NCI-H774 (cell line): Measurements from ENCODE around the gene OR10A3.
"Not testable (repeated sequence)": the region's sequence is repeated elsewhere in the genome, so short reads cannot be mapped to it uniquely, and the experiment has no call there.

Experiments
- DNase-seq: peaks from one replicate; lab custom pipeline; 2025; lab: John Stamatoyannopoulos, UW

The OR10A3 gene, protein sequence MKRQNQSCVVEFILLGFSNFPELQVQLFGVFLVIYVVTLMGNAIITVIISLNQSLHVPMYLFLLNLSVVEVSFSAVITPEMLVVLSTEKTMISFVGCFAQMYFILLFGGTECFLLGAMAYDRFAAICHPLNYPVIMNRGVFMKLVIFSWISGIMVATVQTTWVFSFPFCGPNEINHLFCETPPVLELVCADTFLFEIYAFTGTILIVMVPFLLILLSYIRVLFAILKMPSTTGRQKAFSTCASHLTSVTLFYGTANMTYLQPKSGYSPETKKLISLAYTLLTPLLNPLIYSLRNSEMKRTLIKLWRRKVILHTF

DNA sequence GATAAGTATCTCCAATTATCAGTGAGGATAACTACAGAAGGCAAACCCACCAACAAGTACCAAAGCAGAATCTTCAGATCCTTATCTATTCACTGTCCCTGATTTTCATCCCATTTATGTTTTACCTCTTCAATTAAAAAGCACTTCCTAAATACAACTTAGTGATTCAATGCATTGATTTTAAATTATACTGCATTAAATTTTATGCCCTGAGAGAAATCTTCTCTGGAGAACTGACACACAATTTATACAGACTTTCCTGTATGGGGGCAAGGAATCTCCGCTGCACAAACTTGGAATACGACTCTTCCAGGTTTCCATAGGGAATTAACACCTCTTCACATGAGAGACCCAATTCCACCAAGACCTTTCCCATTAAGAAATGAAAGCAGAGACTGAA, at the start of gene OR10A3:
Gene OR10A3, minus strand, starts transcription at position 101 of the 400 bp plus-strand sequence. CDS start 2,188 bp downstream, outside the sequence.
- DNase-seq = no peak

DNA sequence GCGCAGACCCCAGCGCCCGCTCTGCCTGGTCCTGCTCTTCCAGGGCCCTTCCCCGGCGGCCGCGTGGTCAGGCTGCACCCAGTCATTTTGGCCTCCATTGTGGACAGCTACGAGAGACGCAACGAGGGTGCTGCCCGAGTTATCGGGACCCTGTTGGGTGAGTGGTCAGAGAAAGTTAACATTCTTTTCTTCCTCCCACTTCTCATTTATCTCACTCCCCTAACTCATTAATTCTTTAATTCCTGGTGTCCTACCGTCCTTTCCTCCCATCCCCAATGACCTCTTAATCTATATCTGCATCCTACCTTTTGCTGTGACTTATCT, 46.0 kb upstream of the OR10A3 start:
- not testable (repeated sequence) for DNase-seq

- peak; percentile 98 for DNase-seq
Measured at GRCh38 chr11:7986768-7987559, 45.5 kb upstream of the OR10A3 start, which contains the start of gene EIF3F. EIF3F (plus strand) TSS chr11:7987337; CDS start chr11:7987353, 16 bp downstream.

DNA sequence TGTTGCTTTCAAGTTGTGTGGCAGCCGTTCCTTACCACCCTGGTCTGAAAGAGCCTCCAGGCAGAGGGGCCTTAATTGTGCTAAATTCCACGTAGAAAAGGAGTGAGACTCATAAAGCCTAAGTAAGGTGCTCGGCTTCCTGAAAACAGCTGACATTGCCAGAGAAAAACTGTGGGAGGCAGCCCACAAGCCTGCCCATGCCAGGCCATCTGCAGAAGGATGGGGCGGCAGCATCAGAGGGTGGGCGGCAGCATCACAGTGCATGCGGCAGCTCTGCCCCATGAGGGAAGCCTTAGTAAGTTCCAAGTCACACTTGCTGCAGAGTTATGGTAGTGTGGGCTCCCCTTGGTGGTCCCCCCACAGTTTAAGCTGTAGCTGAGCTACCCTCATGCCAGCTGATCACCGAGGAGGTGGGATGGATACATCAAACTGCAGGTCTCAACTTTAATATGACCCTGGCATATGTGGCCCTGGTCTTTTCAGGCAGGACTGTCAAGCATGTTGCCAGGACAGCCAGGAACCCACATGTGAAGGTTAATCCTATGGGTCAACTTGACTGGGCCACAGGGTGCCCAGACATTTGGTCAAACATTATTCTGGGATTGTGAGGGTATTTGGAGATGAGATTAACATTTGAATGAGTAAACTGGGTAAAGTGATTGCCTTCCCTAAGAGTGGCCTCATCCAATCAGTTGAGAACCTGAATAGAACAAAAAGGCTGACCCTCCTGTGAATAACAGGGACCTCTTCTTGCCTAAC, 42.5 kb upstream of the OR10A3 start:
- no peak for DNase-seq

DNA sequence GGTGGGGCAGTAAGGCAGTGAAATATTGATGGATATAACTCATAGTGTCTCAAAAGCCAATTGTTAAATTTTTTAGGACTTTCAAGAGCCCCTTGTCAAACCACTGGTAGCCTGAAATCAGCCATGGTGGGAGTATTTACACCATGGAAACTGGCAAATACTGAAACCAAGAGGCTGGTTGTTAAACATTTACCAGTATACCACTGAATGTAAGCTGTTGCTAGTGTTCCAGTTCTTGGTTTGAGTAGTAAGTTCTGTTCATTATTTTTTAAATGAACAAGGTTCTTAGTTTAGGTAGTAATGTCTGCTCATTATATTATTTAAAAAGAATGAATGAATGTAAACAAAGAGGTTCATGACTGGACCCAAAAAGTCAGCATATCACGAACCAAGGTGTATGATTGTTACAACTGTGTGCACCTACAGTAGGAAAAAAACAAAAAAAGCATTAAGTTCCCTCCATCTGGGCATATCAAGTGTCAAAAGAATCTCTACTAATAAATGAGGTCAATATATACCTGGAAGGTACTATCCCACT, 41.1 kb upstream of the OR10A3 start:
- no peak for DNase-seq

- DNase-seq = no peak
Measured at GRCh38 chr11:7981619-7982157, 40.2 kb upstream of the OR10A3 start.

GRCh38 chr11:7977232-7977917, 35.9 kb upstream of the OR10A3 start:
- no peak for DNase-seq

DNA sequence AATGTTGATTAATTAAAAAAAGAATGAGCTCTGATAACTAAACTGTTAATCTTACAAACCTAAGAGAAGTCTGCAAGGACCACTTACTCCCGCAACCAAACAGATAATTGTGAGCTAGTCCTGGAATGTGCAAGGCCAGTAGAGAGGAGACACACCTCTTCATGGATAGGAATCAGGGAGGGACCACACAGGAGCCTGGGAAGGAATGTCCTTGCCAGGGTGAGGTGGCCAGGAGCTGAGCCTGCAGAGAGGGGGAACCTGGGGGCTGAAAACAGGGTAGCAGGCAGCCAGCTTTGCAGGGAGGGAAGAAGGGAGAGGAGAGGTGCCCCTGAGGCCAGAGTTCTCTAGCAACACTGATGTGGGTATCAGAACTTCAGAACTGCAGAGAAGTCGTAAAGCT, 33.2 kb upstream of the OR10A3 start:
- DNase-seq = no peak

DNA sequence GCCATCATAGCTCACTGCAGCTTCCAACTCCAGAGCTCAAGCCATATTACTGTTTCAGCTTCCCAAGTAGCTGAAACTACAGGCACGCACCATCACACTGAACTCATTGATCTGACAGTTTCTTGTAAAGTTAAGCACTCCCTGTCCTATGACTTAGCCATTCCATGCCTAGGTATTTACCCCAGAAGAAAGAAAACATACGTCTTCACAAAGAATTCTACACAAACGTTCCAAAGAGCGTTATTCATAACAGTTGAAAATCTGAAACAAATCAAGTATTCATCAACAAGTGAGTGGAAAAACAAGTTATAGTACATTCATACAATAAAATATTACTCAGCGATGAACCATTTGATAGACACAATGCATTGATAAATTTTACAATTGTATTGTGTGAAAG, 31.5 kb upstream of the OR10A3 start:
- no peak for DNase-seq

GRCh38 chr11:7971846-7972245, 30.3 kb upstream of the OR10A3 start:
- DNase-seq = no peak

DNA sequence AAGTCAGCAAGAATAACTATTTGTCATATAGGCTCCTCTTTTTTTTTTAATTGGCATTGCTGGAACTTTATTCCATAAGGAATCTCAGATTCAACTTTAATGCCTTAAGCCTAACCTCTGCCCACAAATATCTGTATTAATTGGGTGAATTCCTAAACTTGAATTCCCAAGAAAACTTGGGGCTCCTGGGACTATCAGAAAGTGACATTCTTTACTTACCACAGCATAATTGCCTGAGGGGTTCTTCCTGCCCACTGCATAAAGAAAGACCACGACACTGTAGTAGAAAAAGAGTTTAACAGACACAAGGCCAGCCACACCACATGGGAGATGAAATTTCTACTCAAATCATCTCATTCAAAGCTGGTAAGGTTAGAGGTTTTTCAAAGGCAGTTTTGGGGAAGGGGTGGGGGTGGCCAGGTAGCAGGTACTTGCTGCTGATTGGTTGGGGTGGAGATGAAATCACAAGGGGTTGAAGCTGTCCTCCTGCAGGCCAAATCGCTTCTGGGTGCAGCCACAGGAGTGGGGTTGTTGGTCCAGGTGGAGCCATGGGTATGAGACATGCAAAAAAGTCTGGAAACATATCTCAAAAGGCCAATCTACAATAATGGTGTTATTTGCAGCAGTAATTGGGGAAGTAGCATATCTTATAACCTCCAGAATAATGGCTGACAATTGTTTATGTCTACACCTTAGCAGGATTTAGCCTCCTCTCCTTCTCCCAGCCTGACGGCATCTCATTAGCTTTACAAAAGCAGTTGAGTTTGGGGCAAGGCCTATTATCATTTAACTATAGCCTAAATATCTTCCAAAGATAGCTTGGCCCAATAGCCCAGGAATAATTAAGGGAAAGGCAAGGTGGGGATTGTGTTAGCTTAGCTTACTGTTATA, 28.5 kb upstream of the OR10A3 start:
- no peak for DNase-seq

DNA sequence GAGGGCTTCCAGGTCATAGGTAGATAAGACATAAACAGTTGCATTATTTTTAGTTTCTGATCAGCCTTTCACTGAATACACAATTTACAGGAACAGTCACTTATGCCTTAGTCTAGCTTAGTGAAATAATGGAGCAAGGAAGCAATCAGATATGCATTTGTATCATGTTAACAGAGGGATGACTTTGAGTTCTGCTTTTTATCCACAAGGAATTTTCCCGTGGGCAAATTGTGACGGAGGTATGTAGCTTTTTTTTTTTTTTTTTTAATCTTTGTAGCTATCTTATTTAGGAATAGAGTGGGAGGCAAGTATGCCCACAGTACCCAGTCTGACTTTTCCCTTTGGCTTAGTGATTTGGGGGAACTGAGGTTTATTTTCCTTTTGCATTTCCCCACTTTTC, 27.2 kb upstream of the OR10A3 start:
- no peak for DNase-seq

DNA sequence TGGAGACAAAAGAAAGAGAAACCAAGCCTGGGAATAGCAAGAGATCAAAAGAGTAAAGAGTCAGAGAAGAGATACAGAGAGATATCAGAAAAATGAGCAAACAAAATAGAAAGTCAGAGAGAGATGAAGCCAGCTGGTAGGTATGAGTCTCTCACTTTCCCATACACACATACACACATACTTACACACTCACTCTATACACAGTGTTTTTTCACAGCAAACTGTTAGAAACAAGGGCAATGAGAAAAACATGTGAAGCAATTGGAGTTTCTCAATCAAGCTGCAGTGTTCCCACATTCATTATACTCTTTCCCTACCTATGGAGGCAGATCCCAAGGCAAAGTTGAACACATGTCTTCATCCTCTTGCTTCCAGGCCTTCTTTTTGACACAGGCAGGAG, 26.3 kb upstream of the OR10A3 start:
- no peak for DNase-seq

DNA sequence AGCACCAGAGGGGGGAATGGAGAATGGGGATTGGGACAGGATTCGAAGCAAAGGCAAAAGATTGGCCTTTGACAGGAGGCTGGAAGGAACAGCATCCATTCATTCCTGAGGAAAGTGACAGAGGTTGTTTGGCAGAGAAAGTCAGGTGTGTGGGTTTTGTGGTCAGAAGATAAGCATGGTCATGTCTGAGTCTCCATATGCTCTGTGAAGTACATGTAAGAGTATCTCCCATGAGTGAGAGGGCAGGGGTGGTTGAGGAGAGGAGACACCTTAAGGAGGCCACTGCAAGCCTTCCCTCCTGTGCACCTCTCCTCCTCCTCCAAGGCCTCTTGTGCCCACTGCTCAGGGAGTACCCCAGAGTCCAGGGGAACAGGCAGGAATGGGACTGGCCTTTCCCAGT, 25.6 kb upstream of the OR10A3 start:
- no peak for DNase-seq

DNA sequence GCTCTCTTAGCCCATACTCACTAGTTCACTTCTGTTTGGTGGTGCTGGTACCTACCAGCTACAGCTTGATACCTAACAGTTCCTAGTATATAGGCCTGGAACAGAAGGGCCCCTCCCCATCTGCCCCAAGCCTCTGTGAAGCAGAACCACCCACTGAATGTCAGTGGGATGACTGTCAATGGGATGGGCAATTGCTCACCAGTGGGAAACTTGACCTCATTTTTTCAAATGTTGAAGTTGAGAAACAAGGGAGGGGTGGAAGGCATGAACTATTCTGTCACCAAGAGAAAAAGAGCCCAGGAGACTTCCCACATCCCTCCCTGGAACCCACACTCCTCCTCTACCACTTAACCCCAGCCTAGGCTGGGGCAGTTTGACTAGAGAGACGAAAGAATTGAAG, 23.9 kb upstream of the OR10A3 start, which contains the start of gene NLRP10:
Gene NLRP10, minus strand, starts transcription at position 62 of the 400 bp plus-strand sequence. CDS start 1,952 bp downstream, outside the sequence.
- DNase-seq = no peak

GRCh38 chr11:7964873-7965272, 23.4 kb upstream of the OR10A3 start:
- no peak for DNase-seq

- no peak for DNase-seq
Measured at GRCh38 chr11:7964261-7964660, 22.8 kb upstream of the OR10A3 start.

GRCh38 chr11:7955191-7955590, 13.7 kb upstream of the OR10A3 start:
- DNase-seq = peak; percentile 15

DNA sequence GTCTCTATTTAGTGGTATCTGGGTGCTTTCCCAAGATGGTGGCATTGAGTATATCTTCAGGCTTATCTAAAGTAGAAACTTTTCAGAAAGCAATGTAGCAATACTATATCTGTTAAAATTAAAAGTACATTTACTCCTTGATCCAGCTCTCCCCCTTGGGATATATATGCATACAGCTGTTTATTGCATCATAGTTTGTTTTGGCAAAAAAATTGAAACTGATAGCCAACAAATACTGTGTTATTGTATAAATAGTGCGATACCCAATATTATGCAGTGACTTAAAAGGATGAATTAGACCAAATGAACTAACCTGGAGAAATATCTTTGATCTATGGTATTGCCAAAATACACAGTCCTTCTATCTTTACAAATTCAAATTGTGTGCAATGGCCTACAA, 8.4 kb upstream of the OR10A3 start:
- DNase-seq = no peak

DNA sequence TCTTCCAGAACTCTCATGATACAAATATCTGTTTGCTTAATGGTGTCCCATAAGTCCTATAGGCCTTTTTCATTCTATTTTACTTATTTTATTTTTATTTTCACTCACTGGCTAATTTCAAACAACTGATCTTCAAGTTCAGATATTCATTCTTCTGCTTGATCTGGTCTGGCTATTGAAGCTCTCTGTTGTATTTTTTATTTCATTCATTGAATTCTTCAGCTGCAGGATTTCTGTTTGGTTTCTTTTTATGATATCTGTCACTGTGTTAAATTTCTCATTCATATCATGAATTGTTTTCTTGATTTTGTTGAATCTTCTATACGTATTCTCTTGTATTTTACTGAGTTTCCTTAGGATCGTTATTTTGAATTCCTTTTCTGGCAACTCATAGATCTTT, 2.6 kb upstream of the OR10A3 start:
- no peak for DNase-seq
